ENCODE data around the gene MFSD12. TPM values are rescaled to one million over a fixed set of nuclear protein-coding genes. Genes with fewer than 3 reads are reported as not detected.

The MFSD12 gene
- polyA plus RNA-seq, 1 experiment, result 23.7 TPM

DNA sequence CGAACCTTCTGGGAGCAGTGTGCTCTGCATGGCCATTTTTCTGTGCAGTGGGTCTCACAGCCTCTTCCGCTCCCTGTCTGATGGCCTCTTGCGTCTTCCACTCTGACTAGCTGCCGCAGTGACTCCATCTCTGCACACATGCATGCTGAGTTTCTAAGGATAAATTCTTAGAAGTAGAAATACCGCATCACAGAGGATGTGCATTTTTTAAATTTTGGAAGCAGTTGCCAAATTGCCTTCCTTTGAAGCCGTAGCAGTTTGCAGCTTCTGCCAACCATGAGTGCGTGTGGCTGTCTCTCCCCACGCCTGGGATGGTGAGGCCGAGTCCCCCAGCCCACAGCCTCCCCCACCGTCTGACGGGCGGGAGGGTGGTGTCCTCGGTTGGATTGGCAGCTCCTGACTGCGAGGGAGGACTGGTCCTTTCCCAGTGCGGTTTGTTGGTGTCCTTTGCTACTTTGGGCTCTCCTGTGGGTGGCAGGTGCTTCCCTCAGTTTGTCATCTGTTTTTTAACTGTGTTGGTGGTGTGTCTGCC, 41.4 kb downstream of the MFSD12 start:
- POLR2A ChIA-PET, result interaction anchor here (1.3 kb wide), 1 partner anchor 30 kb away, joined by 3 read pairs; no protein-coding TSS in a partner anchor
- Histone ChIP-seq H3K27me3 (ENCODE audit: control insufficient read depth, insufficient read depth, low read length) (no peaks in the 10 kb centered on the region), H3K4me3 (ENCODE audit: low read depth, low read length) (no peak overlapping the region), H3K9me3 (ENCODE audit: control insufficient read depth, insufficient read depth, low read length) (no peaks in the 10 kb centered on the region; the same call in 1 of the 2 replicates), H3K27ac (ENCODE audit: low read depth, low read length) (peak overlapping the region; percentile 2)
- CTCF ChIA-PET, result interaction anchor here (0.7 to 1.4 kb wide), 2 partner anchors 23 to 190 kb away, joined by 3 to 5 read pairs; partner anchors contain the start of gene TEKTIP1
- no peak for DNase-seq (ENCODE audit: low read depth, low spot score)
- TF ChIP-seq, protein P1, sequence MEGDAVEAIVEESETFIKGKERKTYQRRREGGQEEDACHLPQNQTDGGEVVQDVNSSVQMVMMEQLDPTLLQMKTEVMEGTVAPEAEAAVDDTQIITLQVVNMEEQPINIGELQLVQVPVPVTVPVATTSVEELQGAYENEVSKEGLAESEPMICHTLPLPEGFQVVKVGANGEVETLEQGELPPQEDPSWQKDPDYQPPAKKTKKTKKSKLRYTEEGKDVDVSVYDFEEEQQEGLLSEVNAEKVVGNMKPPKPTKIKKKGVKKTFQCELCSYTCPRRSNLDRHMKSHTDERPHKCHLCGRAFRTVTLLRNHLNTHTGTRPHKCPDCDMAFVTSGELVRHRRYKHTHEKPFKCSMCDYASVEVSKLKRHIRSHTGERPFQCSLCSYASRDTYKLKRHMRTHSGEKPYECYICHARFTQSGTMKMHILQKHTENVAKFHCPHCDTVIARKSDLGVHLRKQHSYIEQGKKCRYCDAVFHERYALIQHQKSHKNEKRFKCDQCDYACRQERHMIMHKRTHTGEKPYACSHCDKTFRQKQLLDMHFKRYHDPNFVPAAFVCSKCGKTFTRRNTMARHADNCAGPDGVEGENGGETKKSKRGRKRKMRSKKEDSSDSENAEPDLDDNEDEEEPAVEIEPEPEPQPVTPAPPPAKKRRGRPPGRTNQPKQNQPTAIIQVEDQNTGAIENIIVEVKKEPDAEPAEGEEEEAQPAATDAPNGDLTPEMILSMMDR (IDR thresholded peaks at IDR 0.05; ENCODE audit: low read depth, low read length), result no peak

DNA sequence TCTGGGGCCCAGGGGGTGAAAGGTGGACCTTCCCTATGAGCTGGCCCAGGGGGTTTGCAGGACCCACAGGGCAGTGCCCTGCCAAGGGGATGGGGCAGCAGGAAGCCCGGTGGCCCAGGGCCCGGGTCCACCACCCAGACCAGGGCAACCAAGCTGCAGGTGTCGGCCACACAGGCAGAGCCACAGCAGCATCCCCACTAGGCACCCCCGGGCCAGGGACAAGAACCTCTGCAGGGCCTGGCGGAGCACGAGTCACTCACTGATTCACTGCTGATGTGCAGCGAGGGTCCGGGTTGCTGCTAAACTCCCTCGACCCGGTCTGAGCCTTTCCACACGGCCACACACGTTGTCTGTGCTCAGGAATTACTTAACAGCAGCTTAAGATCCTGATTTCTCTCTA, 42.5 kb downstream of the MFSD12 start:
- Histone ChIP-seq H3K27me3 (ENCODE audit: control insufficient read depth, insufficient read depth, low read length) (no peaks in the 10 kb centered on the region), H3K27ac (ENCODE audit: low read depth, low read length) (no peak overlapping the region), H3K9me3 (ENCODE audit: control insufficient read depth, insufficient read depth, low read length) (no peaks in the 10 kb centered on the region; the same call in 1 of the 2 replicates), H3K4me3 (ENCODE audit: low read depth, low read length) (no peak overlapping the region)
- TF ChIP-seq, protein P1 (IDR thresholded peaks at IDR 0.05; ENCODE audit: low read depth, low read length), result no peak
- no peak for DNase-seq (ENCODE audit: low read depth, low spot score)
- ChIA-PET POLR2A (interaction anchor here (1.3 kb wide), 1 partner anchor 31 kb away, joined by 3 read pairs; no protein-coding TSS in a partner anchor), CTCF (no interaction called here)

DNA sequence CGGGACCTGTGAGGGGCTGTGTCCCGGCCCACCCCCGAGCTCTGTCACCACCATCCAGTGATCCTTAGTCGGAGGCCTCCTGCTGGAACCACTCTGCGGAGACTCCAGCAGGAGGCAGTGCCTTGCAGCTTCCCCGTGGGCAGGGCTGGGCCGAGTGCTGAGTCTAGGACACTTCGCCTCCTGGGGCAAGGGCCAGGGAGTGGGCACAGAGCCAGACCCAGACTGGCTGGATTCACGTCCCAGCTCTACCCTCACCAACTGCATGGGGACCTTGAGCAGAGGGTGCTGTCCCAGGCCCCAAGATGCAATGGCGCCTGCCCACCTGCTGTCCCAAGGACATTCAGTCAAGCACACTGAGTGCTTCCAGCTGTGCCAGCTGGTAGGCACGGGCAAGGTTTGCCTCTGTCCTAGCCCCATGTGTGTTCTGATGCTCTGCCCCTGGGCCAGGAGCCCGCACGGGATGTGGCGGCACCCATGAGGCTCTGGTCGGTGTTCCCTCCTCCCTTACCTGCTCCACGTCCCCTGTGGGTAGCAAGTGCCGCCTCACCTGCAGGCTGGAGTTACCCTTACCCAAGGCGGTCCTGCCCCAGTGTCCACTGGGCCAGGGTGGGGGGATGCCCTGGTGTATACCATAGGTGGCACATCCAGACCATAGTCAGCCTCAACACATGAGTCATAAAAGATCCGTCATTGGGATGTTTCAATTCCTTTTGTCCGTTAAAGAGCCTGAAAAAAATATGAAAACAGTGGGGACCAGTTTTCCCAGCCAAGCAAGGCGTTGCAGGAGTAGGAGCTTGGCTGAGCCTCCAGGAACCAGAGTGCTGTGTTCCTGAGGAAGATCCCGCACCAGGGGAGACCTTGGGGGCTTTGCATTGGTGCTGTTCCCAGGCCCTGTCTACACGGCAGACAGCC, 43.9 kb downstream of the MFSD12 start:
- Histone ChIP-seq H3K4me3 (ENCODE audit: low read depth, low read length) (no peak overlapping the region), H3K27ac (ENCODE audit: low read depth, low read length) (no peak overlapping the region), H3K27me3 (ENCODE audit: control insufficient read depth, insufficient read depth, low read length) (no peaks in the 10 kb centered on the region), H3K9me3 (ENCODE audit: control insufficient read depth, insufficient read depth, low read length) (no peaks in the 10 kb centered on the region; the same call in 1 of the 2 replicates)
- no peak for DNase-seq (ENCODE audit: low read depth, low spot score)
- CTCF ChIA-PET, result no interaction called here
- POLR2A ChIA-PET, result interaction anchor here (0.8 kb wide), 1 partner anchor 13 kb away, joined by 3 read pairs; the partner anchor contains the start of gene DOHH
- TF ChIP-seq, protein P1 (IDR thresholded peaks at IDR 0.05; ENCODE audit: low read depth, low read length), result no peak

DNA sequence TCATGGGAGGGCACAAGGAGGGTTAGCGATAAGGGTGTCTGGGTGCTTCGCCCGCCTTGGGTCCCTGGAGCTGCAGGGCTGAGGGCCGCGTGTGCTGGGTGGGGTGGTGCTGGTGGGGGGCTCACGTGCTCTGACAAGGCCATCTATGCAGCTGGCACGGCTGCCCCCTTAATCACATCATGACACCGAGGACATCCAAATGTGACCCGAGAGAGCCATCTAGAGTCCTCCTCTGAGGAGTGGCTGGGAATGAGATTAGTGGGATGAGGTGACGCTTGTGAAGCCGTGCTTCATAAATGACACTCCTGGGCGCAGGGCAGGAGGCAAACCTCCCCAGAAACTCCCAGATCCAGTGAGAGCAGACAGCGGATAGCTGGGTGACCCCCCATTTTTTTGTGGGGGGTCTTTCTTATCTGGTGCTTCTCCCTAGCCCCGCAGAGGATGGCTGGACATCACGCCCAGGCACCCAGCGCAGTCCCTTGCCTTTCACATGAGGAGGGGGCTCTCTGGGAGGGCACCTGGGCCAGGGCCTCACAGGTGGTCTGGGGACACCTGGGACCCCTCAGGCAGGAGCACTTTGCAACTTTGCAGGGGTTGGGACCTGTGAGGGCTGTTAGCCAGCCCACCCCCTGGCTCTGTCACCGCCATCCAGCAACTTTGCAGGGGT, 44.7 kb downstream of the MFSD12 start:
- ChIA-PET CTCF (interaction anchor here (0.6 kb wide), 1 partner anchor 208 kb away, joined by 7 read pairs; no protein-coding TSS in a partner anchor), POLR2A (interaction anchor here (0.8 kb wide), 1 partner anchor 12 kb away, joined by 3 read pairs; the partner anchor contains the start of gene DOHH)
- Histone ChIP-seq H3K27me3 (ENCODE audit: control insufficient read depth, insufficient read depth, low read length) (no peaks in the 10 kb centered on the region), H3K27ac (ENCODE audit: low read depth, low read length) (no peak overlapping the region), H3K9me3 (ENCODE audit: control insufficient read depth, insufficient read depth, low read length) (no peaks in the 10 kb centered on the region; the same call in 1 of the 2 replicates), H3K4me3 (ENCODE audit: low read depth, low read length) (no peak overlapping the region)
- TF ChIP-seq, protein P1 (IDR thresholded peaks at IDR 0.05; ENCODE audit: low read depth, low read length), result no peak
- no peak for DNase-seq (ENCODE audit: low read depth, low spot score)

All from AG04450 (cell line).